Testis (tissue), 3 donors: Measurements from ENCODE around the gene SPRED1. TPM values are rescaled to one million over a fixed set of nuclear protein-coding genes. Genes with fewer than 3 reads are reported as not detected.

ENCODE experiments used
- DNase-seq: peaks from one replicate; pipeline ENCODE4 v3.0.0-alpha.2; 2019
- H3K27ac ChIP-seq, 2 donors: fragments of 200-600 bp; sonication (generic); one replicate each; pipeline ENCODE4 v1.5.1; 2019
- H3K27me3 ChIP-seq: fragments of 200-600 bp; sonication (generic); one replicate; pipeline ENCODE4 v1.5.1; 2019
- H3K36me3 ChIP-seq: fragments of 200-600 bp; sonication (generic); one replicate; pipeline ENCODE4 v1.5.1; 2017; ENCODE audit warnings: low read depth; ENCODE audit errors: missing control alignments
- H3K4me1 ChIP-seq: fragments of 200-600 bp; sonication (generic); one replicate; pipeline ENCODE4 v1.5.1; 2019
- H3K4me3 ChIP-seq, 2 donors: fragments of 200-600 bp; sonication (generic); one replicate each; pipeline ENCODE4 v1.5.1; 2017 to 2019
- H3K9me3 ChIP-seq: fragments of 200-600 bp; sonication (generic); one replicate; pipeline ENCODE4 v1.5.1; 2017
- POLR2A ChIP-seq: fragments of 450-650 bp; IDR thresholded peaks from one replicate; pipeline ENCODE4 v1.6.1; 2017; ENCODE audit warnings: antibody characterized with exemption, mild to moderate bottlenecking, moderate library complexity
- WGBS, 2 donors: methylation state at CpG; one replicate each; pipeline ENCODE4 v1.1.5; 2018; 5-methylcytosine and 5-hydroxymethylcytosine counted together
- intact Hi-C: fragments of 100-400 bp; cut with DNase I; formaldehyde crosslinking; loops from one replicate; pipeline ENCODE4 v1.15.1; 2023; ENCODE audit warnings: low total_unique reads
- polyA plus RNA-seq: library from polyadenylated mRNA; stranded (reverse); fragments of 350-450 nt; fragmentation: Illumina TruSeq; extraction: RNeasy Lipid Tissue Mini Kit (QIAGEN cat#74804); gene quantifications from one replicate; pipeline ENCODE4 v1.2.3, GENCODE V29; 2014; ENCODE audit warnings: low read depth, low replicate concordance; ENCODE audit not compliant: insufficient read depth
- total RNA-seq, 2 donors: library from RNA; depleted of rRNA; stranded (reverse); fragments of >200 nt; gene quantifications; one replicate each; pipeline ENCODE4 v1.2.3, GENCODE V29; 2016
- TF ChIP-seq, protein P1 (sequence below), 3 experiments: fragments of 450-650 bp in 2 of 3; fragments of 200-600 bp in 1 of 3; sonication (generic) in 1 of 3; IDR thresholded peaks; one replicate each; pipeline ENCODE4 v1.5.1; 2016 to 2019; ENCODE audit warnings: antibody characterized with exemption in 3 of 3, mild to moderate bottlenecking in 2 of 3, moderate library complexity in 1 of 3

The SPRED1 gene
- total and polyA plus RNA-seq, 3 donors from 2014 or later: 9.3 to 14.2 (median 12.9) TPM

DNA sequence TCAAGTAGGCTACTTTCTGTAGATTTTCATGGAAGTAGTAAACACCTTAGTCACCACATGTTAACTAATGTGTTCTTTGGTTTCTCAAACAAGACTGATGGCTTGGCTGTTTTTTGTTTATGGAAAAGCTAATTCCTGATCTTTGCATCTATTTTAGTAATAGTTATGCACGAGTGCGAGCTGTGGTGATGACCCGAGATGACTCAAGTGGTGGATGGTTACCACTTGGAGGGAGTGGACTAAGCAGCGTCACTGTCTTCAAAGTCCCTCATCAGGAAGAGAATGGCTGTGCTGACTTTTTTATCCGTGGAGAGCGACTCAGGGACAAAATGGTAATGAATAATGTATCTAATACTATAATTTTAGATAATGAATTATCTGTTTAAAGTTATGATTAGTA, 46.6 kb downstream of the SPRED1 start:
- no peaks in the 10 kb centered on the region for H3K27me3 ChIP-seq
- no peaks in the 10 kb centered on the region for H3K4me1 ChIP-seq
- TF ChIP-seq, protein P1, sequence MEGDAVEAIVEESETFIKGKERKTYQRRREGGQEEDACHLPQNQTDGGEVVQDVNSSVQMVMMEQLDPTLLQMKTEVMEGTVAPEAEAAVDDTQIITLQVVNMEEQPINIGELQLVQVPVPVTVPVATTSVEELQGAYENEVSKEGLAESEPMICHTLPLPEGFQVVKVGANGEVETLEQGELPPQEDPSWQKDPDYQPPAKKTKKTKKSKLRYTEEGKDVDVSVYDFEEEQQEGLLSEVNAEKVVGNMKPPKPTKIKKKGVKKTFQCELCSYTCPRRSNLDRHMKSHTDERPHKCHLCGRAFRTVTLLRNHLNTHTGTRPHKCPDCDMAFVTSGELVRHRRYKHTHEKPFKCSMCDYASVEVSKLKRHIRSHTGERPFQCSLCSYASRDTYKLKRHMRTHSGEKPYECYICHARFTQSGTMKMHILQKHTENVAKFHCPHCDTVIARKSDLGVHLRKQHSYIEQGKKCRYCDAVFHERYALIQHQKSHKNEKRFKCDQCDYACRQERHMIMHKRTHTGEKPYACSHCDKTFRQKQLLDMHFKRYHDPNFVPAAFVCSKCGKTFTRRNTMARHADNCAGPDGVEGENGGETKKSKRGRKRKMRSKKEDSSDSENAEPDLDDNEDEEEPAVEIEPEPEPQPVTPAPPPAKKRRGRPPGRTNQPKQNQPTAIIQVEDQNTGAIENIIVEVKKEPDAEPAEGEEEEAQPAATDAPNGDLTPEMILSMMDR (IDR thresholded peaks at IDR 0.05): no peak
- no peak for TF ChIP-seq POLR2A
- H3K9me3 ChIP-seq: no peaks in the 10 kb centered on the region
- no peaks in the 10 kb centered on the region for H3K36me3 ChIP-seq
- intact Hi-C loops: no loop called here
- WGBS, 2 donors: 80 to 88% methylated on average over 6 of the region's 6 CpGs
- H3K4me3 ChIP-seq: no peak overlapping the region
- DNase-seq: no peak
- no peak overlapping the region for H3K27ac ChIP-seq

DNA sequence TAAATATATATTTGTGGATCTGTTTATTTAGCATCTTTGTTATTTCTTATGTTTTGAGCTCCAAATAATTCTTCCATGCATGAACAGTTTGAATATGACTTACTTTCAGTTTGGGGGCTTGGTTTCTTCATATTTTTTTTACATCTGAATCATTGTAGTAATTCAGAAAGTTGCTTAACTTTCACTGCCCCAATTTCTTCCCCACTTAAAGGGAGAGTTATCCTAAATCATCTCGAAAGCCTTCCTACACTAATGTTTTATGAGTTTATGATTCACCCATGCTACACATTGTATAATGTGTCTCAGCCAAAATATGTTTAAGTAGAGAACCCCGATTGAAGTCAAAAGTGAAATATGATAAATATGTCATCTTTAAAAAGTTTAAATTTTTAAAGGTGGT, 47.8 kb downstream of the SPRED1 start:
- no peaks in the 10 kb centered on the region for H3K4me1 ChIP-seq
- H3K27ac ChIP-seq: no peak overlapping the region
- WGBS, 2 donors: 94 to 95% methylated on average over 2 of the region's 2 CpGs
- TF ChIP-seq, protein P1 (IDR thresholded peaks at IDR 0.05): no peak
- no peak for TF ChIP-seq POLR2A
- H3K36me3 ChIP-seq: no peaks in the 10 kb centered on the region
- H3K27me3 ChIP-seq: no peaks in the 10 kb centered on the region
- intact Hi-C loops: no loop called here
- no peak for DNase-seq
- no peaks in the 10 kb centered on the region for H3K9me3 ChIP-seq
- H3K4me3 ChIP-seq: no peak overlapping the region

DNA sequence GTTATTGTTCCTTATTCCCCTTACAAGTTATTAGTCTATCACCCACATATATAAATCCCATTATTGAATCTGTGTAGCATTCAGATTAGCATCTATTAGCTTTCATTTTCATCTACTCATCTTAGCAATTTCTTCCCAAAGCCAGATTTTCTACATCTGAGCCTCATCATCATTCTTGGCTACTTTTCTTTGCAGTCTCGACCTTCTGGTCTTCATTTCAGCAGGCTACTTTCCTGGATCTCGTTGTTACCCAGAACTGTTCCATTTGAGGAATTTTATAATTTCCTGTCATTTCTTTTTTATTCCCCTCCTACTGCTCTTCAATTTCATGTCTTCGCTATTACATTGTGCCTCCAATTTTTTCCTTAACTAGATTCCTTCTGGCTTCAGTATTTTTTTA, 51.8 kb downstream of the SPRED1 start:
- H3K9me3 ChIP-seq: no peaks in the 10 kb centered on the region
- TF ChIP-seq POLR2A: no peak
- TF ChIP-seq, protein P1 (IDR thresholded peaks at IDR 0.05): no peak
- intact Hi-C loops: no loop called here
- H3K27me3 ChIP-seq: no peaks in the 10 kb centered on the region
- 42 to 60% methylated on average over 3 of the region's 3 CpGs for WGBS, 2 donors
- DNase-seq: no peak
- H3K27ac ChIP-seq: no peak overlapping the region
- H3K4me1 ChIP-seq: no peaks in the 10 kb centered on the region
- no peaks in the 10 kb centered on the region for H3K36me3 ChIP-seq
- H3K4me3 ChIP-seq: no peak overlapping the region

DNA sequence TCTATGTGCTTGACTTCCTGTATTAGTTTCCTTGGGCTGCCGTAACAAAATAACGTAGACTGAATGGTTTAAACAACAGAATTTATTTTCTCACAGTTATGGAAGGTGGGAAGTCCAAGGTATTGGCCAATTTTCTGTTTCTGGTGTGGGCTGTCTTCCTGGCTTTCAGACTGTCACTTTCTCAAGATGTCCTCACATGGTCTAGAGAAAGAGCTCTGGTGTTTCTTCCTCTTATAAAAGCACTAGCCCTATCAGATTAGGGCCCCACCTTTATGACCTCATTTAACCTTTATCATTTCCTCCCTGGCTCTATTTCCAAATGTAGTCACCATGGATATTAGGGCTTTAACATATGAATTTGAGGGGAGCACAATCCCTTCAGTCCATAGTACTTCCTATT, 54.6 kb downstream of the SPRED1 start:
- intact Hi-C loops: no loop called here
- Histone ChIP-seq H3K27ac (no peak overlapping the region), H3K36me3 (no peaks in the 10 kb centered on the region), H3K9me3 (no peaks in the 10 kb centered on the region), H3K4me1 (no peaks in the 10 kb centered on the region), H3K4me3 (no peak overlapping the region), H3K27me3 (no peaks in the 10 kb centered on the region)
- no peak for DNase-seq
- TF ChIP-seq, protein P1 (IDR thresholded peaks at IDR 0.05): no peak
- no peak for TF ChIP-seq POLR2A
- WGBS, 2 donors: 85 to 90% methylated on average over 2 of the region's 2 CpGs

DNA sequence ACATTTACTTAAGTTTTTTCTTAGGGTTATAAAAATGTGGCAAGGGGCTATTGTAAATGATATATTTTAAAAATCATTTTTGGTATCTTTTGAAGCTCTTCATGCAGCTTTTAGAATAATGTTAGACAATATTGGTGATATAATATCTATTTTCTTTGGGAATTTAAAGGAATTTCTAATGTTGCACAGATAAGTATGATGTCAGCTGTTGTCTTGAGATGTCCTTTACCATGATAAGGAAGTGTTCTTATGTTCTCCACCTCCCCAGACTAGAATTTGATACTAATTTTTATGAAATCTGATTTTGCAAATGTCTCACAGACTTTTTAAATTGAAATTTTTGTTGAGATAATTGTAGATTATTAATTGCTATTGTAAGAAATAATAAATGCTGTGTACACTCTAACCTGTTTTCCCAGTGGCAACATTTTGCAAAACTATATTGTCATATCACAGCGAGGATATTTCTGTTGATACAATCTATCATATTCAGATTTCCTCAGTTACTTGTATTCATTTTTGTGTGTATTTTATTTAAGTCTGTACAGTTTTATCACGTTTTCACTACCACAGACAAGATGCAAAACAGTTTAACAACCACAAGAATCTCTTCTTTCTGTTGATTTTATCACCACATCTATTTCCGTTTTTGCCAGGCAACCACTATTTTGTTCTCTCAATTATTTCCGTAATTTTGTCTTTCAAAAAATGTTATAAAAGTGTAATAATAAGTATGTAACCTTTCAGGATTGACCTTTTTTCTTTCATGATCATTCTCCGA, 55.4 kb downstream of the SPRED1 start:
- Histone ChIP-seq H3K9me3 (no peaks in the 10 kb centered on the region), H3K27ac (no peak overlapping the region), H3K27me3 (no peaks in the 10 kb centered on the region), H3K36me3 (no peaks in the 10 kb centered on the region), H3K4me1 (no peaks in the 10 kb centered on the region), H3K4me3 (no peak overlapping the region)
- no peak for DNase-seq
- 79 to 91% methylated on average over 5 of the region's 5 CpGs for WGBS, 2 donors
- intact Hi-C loops: no loop called here
- TF ChIP-seq, protein P1 (IDR thresholded peaks at IDR 0.05): no peak
- TF ChIP-seq POLR2A: no peak
